GM21526 (cell line): ENCODE results near the gene PRLR.
"Not testable (repeated sequence)": the region's sequence is repeated elsewhere in the genome, so short reads cannot be mapped to it uniquely, and the experiment has no call there.

Experiments
- ATAC-seq: cut with Tn5 transposase; IDR thresholded peaks from one replicate; pipeline ENCODE4 v1.9.1; 2021; ENCODE audit warnings: moderate library complexity; ENCODE audit not compliant: unreplicated experiment, low FRiP score

PRLR gene

DNA sequence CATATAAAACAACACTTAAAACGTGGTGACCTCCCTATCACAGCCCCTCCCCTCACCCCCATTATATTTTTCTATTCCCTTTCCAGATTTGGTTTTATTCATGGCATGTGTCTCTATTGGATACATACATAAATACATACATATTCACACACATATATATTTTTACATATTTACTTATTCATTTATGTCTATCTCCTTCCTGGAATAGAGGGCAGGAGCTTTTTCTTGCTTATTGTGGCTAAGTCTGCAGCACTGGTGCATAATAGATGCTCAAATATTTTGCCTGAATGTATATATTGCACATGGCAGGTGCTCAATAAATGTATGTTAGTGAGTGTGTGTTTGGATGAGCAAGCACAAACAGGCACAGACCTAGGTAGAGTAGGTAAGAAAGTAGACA lies 185.0 kb downstream of the PRLR start:
- no peak for ATAC-seq

DNA sequence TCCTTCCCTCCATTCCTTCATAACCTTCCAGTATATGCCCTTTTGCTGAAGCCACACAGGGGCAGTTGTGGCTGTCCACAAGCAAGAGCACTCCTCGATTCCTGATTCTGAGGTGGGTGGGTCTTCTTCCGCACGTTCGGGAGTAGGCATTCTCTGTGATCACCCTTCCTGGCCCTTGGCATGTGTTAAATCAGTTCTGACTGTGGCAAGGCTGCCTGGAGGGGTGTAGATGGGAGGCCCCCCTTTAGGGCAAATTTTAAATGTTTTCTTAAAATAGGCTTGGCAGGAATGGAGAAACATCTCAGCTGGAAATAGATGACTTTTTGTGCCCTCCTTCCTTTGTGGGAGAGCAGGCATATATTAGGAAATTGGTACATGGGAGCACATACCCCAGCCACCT lies 185.6 kb downstream of the PRLR start:
- no peak for ATAC-seq

GRCh38 chr5:35042781-35043180 lies 187.5 kb downstream of the PRLR start:
- no peak for ATAC-seq

- ATAC-seq, result no peak
Observed at GRCh38 chr5:35041261-35041660, 189.0 kb downstream of the PRLR start.

GRCh38 chr5:35038891-35039290 lies 191.4 kb downstream of the PRLR start:
- ATAC-seq, result no peak

- no peak for ATAC-seq
Observed at GRCh38 chr5:35036536-35036935, 193.8 kb downstream of the PRLR start.

GRCh38 chr5:35035929-35036328 lies 194.4 kb downstream of the PRLR start:
- not testable (repeated sequence) for ATAC-seq

- ATAC-seq, result no peak
Observed at GRCh38 chr5:35035271-35035670, 195.0 kb downstream of the PRLR start.

DNA sequence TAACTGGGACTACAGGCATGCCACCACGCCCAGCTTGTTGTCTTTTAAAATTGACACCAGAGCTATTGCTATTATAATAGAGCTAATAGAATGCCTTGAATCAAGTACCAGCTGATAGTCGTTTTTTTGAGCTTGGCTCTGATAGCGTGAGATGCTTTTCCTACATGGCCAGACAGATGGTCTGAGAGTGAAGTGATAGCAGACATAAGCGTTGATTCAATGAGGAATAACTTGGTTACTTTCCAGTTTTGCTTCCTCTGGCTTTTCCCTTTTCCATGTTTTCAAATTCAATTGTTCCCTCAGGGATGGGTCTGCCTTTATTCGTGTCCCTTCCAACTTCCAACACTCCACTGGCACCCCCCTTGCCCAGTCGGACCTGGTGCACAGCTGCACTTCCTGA lies 197.9 kb downstream of the PRLR start:
- ATAC-seq, result no peak

DNA sequence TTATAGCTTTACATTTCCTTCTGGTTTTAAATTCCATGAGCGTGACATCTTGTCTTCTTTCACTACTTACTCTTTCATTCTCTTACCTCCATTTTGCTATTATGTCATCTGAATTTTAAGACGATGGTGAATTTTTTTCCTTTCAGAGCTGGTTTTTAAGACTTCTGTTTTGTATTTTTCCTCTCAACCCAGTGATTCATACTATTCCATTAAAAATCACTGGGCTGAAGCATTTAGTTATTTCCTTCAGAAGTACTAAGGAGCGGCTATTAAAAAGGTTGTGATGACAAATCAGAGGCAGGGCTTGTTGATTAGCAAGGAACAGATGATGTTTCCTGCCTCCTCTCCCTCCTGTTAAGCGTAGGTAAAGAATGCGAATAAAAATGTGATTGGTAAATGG lies 199.0 kb downstream of the PRLR start:
- ATAC-seq, result no peak

DNA sequence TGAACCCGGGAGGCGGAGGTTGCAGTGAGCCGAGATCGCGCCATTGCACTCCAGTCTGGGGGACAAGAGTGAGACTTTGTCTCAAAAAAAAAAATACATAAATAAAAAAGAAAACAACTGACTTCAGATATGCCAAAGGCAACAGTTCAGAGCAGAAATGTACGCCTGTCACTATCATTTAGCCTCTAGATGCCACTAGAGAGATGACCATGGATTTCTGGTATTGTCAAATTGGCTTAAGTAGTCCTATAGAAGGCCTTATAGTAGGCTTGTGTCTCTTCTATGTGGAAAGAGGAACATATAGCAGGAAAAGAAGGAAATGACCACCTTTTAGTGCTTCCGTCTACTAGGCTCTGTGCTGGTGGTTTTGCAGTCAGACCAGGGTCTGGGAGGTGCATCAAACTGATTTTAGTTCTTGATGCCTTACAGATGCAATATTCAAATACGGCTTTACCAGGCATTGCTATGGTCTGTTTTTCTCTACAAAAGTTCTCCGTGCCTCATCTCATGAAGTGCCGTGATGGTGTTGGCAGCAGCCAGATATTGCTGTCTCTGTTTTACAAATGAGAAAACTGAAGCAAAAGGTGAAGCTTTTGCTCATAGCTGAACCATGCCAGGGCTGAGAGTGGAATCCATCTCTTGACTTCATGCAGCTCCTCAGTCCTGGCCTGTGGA lies 199.7 kb downstream of the PRLR start:
- ATAC-seq, result no peak

- ATAC-seq, result no peak
Observed at GRCh38 chr5:35029333-35029732, 201.0 kb downstream of the PRLR start.

DNA sequence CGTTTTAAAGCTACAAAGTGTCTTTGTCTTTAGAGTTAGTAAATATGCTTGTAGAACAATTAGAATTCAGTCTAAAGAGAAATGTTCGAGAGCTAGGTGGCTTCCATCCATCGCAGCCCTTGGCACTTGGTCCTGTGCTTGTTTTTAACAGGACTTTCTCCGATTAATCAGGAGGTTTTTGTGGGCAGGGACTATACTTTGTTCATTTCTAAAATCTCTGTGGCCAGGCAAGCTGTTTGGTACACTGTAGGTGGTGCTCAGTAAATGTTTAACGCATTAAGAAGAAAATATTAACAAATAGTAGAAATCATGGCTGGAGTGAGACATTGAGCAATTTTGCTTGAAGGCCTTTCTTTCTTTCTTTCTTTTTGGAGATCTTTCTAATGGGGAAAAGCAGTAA lies 203.3 kb downstream of the PRLR start:
- ATAC-seq, result no peak

DNA sequence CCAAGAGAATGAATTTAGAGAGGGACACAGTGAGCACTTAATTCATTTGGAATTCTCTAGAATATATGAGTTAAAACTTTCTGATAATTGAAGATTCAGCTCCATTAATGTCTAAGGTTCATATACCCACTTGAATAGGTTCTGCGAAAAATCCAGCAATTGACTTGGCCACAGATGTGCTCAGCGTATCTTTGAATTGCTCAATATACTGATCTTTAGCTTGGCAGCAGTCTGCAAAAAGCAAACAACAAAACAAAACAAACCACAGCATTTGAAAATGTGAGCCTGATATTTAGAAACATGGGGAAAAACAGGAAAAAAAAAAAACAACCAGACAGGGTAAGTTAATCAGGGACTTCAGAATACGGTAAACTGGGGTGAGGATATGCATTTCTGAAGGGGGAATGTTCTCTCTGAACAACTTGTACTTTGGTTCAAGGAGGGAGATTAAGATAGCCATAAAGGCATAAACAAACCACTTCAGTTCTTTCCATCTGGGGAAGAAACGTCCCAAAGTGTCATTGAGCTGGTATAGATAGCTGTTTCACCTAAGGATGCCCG lies 203.9 kb downstream of the PRLR start:
- ATAC-seq, result no peak

GRCh38 chr5:35024911-35025510 lies 205.3 kb downstream of the PRLR start:
- ATAC-seq, result no peak

- no peak for ATAC-seq
Observed at GRCh38 chr5:35023391-35024178, 206.7 kb downstream of the PRLR start.

DNA sequence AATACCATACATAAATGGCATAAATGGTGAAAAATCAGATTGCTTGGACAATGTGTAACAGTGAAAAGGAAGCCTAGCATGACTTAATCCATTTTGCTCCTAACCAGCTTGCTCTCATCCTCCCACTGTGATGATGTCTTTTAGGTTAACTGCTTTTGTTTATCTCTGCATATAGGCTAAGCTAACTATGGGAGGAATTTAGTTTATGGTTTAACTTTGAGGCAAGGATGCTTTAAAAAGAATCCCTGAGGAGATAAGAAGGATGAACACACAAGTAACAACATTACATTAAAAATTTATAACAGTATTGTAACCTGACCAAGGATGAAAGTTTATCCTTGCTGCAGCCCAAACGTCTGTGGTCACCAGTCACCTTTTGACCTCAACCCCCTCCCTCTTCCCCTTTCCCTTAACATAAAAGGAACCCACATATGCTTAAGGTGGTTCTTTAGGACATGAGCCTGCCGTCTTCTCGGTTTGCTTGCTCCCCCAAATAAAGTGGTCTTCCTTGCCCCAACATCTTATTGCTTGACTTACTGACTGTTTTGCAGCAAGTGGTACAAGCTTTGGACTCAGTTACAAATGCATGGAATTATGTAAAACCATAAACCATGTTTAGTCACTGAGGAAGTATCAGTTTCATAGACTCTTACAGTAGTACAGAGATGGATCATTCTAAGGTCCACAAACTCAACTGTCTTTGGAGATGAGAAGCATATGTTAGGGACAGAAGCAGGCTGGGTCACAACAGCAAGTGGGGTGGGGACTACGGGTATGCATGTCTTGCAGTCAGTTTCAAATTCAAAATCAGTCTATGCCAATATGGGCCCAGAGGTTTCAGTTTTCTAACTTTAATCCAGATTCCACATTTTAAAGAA lies 213.9 kb downstream of the PRLR start:
- ATAC-seq, result peak; percentile 52

- no peak for ATAC-seq
Observed at GRCh38 chr5:35015063-35015462, 215.2 kb downstream of the PRLR start.

DNA sequence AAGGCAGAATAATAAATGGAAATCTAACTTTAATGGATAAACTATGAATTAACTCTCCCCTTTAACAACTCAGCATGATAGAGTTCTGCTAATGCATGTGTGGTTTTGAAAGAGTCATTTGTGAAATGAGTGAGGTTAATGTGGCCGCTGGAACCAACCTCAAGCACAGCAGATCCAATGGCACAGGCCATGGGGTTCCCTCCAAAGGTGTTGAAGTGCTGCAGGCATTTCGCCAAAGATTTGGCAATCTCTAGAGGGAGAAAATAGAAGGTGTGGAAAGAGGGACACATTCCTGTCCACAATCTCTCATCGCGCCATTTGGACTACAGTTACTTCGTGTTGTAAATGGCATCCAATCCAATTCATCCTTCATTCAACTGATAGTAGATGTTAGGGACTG lies 217.5 kb downstream of the PRLR start:
- no peak for ATAC-seq

DNA sequence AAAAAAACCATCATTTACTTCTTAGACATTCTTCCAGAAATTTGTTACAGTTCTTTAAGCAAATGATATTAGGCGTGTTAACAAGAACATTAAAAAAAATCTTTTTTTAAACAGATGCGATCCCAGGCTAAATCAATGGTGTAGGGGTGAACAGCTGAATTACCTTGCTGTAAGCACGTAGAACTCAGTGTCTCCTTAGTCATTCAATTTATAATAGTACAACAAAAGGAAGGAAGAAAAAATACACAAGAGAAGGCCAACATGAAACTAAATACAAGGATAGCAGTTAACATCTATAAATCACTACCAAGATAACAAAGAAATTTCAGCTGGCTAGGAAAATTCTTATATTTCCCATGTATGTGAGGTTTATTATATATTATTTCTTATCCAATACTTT lies 217.9 kb downstream of the PRLR start:
- no peak for ATAC-seq

- ATAC-seq, result no peak
Observed at GRCh38 chr5:35010676-35011075, 219.6 kb downstream of the PRLR start.
